ENCODE results near the gene CTTN. TPM values are rescaled to one million over a fixed set of nuclear protein-coding genes. Genes with fewer than 3 reads are reported as not detected.

CTTN gene
- total RNA-seq, 1 donor, result 349 TPM

DNA sequence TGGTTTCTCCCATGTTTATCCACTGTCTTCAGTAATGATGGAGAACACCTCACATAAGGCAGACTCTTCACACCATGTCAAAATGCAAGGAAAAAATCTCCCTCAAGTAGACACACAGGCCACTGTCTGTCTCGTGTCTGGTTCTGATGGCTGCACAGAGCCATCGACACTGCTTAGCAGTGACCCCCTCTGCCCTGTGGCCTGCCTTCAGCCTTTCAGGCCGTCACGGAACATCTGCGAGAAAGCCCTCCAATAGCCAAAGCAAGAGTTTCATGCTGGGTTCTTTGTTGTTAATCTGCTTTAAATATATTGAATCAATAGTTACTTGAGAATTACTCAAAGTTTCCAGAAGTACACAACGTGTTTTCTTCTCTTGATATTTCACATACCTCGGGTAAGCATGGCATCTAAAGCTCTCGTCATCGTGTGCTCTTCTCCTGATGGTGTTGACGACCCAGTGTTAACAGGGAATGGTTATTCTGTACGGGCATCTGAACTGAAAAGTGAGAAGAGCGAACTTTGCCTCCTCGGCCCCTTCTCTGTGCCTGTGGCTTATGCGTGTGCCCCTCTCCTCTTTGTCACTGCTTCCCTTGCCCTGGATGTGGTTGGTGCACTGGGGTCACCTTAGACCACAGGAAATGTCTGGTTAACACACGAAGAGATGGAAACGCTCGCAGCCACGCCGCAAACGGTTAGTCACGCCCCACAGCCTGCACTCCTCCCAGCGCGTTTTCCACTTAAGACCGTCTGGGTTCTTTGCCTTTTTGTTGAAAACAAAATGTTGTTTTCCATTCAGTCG lies 33.4 kb upstream of the CTTN start:
- TF ChIP-seq, protein P1, sequence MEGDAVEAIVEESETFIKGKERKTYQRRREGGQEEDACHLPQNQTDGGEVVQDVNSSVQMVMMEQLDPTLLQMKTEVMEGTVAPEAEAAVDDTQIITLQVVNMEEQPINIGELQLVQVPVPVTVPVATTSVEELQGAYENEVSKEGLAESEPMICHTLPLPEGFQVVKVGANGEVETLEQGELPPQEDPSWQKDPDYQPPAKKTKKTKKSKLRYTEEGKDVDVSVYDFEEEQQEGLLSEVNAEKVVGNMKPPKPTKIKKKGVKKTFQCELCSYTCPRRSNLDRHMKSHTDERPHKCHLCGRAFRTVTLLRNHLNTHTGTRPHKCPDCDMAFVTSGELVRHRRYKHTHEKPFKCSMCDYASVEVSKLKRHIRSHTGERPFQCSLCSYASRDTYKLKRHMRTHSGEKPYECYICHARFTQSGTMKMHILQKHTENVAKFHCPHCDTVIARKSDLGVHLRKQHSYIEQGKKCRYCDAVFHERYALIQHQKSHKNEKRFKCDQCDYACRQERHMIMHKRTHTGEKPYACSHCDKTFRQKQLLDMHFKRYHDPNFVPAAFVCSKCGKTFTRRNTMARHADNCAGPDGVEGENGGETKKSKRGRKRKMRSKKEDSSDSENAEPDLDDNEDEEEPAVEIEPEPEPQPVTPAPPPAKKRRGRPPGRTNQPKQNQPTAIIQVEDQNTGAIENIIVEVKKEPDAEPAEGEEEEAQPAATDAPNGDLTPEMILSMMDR (IDR thresholded peaks at IDR 0.05; ENCODE audit: insufficient read depth, low read length), result no peak

DNA sequence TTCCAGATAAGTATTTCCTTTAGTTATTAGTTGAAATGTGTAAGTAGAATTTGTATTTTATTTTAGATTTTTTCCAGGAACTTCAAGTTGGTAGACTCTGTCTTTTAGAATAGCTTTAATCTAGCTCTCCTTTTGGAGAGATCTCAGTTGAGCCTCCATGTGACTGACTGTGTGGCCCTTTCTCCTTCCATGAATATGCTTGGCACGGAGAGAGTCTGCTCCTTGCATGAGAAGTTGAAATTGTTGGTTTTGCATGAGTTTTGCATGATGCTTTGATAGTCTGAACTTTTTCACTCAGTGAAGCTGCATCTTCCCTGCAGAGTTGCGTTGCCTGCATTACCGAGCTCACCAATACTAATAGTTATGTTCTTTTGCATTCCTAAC lies 32.8 kb upstream of the CTTN start:
- DNase-seq (ENCODE audit: low read depth), result no peak
- TF ChIP-seq, protein P1 (IDR thresholded peaks at IDR 0.05; ENCODE audit: insufficient read depth, low read length), result no peak
- H3K4me3 ChIP-seq (ENCODE audit: low read depth, low read length), result no peak overlapping the region

More for the DNA sequence above, 33.4 kb upstream of the CTTN start:
- no peak for DNase-seq (ENCODE audit: low read depth)
- no peak overlapping the region for H3K4me3 ChIP-seq (ENCODE audit: low read depth, low read length)

DNA sequence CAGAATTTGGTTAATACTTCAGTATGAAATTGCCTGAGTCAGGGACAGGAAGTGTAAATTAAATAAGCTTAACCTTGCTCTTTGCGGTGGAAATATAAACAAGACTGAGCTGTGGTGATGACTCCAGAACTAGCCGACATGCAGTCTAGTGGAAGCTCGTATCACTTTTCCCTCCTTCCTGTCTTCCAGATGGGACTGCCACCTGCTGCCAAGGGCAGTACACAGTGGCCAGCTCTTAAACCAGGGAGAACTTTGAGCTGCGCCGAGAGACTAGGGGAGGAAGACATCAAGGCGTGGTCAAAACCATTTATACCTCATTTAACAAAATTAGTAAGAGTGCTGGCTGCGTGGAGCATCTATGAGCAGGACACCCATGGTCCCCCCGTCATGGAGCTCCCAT lies 31.3 kb upstream of the CTTN start:
- TF ChIP-seq, protein P1 (IDR thresholded peaks at IDR 0.05; ENCODE audit: insufficient read depth, low read length), result no peak
- no peak for DNase-seq (ENCODE audit: low read depth)
- H3K4me3 ChIP-seq (ENCODE audit: low read depth, low read length), result no peak overlapping the region

DNA sequence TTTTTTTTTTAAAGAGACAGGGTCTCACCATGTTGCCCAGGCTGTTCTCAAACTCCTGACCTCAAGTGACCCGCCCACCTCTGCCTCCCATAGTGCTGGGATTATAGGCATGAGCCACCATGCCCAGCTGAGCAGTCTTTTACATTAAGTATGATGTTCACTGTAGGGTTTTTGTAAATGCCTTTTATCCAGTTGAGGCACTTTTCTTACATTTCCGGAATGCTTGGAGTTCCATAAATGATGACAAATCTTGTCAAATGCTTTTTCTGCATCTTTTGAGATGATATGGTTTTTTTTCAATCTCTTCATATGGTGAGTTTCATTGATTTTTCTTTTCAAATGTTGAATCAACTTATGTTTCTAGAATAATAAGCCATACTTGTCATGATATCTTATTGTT lies 29.4 kb upstream of the CTTN start:
- TF ChIP-seq, protein P1 (IDR thresholded peaks at IDR 0.05; ENCODE audit: insufficient read depth, low read length), result no peak
- DNase-seq (ENCODE audit: low read depth), result no peak

DNA sequence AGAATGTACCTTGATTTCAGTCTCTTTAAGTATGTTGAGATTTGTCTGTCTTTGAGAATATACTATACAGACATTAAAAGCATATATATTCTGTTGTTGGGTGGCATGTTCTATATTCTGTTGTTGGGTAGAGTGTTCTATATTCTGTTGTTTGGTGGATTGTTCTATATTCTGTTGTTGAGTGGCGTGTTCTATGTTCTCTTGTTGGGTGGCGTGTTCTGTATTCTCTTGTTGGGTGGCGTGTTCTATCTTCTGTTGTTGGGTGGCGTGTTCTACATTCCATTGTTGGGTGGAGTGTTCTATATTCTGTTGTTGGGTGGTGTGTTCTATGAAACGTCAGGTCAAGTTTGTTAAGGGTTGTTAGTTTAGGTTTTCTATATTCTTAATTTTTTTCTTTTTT lies 27.1 kb upstream of the CTTN start:
- TF ChIP-seq, protein P1 (IDR thresholded peaks at IDR 0.05; ENCODE audit: insufficient read depth, low read length), result no peak
- DNase-seq (ENCODE audit: low read depth), result no peak
- no peak overlapping the region for H3K4me3 ChIP-seq (ENCODE audit: low read depth, low read length)

More for the DNA sequence above, 29.4 kb upstream of the CTTN start:
- no peak overlapping the region for H3K4me3 ChIP-seq (ENCODE audit: low read depth, low read length)

DNA sequence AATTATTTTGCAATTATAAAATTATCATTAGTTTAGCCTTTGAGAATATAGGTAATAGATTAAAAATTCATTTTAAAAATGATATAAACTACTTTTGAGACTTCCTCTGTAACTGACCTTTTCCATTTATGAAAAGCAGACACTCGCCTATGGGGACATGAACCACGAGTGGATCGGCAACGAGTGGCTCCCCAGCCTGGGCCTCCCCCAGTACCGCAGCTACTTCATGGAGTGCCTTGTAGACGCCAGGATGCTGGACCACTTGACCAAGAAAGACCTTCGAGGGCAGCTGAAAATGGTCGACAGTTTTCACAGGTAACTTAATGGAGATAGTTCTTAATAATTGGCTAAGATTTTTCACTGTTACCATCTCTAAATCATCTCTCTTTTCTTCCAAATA lies 26.3 kb upstream of the CTTN start:
- H3K4me3 ChIP-seq (ENCODE audit: low read depth, low read length), result no peak overlapping the region
- TF ChIP-seq, protein P1 (IDR thresholded peaks at IDR 0.05; ENCODE audit: insufficient read depth, low read length), result no peak
- no peak for DNase-seq (ENCODE audit: low read depth)

DNA sequence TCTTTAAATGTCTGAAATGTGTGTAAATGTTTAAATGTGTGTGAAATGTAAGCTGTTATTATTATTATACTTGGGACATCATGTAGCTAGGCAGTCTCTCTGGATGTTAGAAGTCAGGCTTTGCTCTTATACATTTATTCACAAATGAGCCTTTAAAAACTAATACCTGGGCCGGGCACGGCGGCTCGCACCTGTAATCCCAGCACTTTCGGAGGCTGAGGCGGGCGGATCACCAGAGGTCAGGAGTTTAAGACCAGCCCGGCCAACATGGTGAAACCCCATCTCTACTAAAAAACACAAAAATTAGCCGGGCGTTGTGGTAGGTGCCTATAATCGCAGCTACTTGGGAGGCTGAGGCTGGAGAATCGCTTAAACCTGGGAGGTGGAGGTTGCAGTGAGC lies 21.7 kb upstream of the CTTN start:
- H3K4me3 ChIP-seq (ENCODE audit: low read depth, low read length), result no peak overlapping the region
- TF ChIP-seq, protein P1 (IDR thresholded peaks at IDR 0.05; ENCODE audit: insufficient read depth, low read length), result no peak
- DNase-seq (ENCODE audit: low read depth), result no peak
